AG04450 (cell line): ENCODE data around the gene GAREM1. TPM values are rescaled to one million over a fixed set of nuclear protein-coding genes. Genes with fewer than 3 reads are reported as not detected.

ENCODE experiments used
- CTCF ChIA-PET: fragments of 300-600, 350-600 bp; formaldehyde crosslinking; extraction: SDS; loops from one replicate; lab custom pipeline; 2022; ENCODE audit warnings: antibody characterized with exemption, inconsistent platforms; lab: Charles Lee
- POLR2A ChIA-PET: fragments of 350-600 bp; formaldehyde crosslinking; extraction: SDS; loops from one replicate; lab custom pipeline; 2021; ENCODE audit warnings: antibody characterized with exemption, inconsistent platforms; lab: Yijun Ruan, JAX
- DNase-seq: peaks from one replicate; pipeline ENCODE4 v3.0.0-alpha.2; 2011; ENCODE audit warnings: low read depth, low spot score
- H3K27ac ChIP-seq: one replicate; pipeline ENCODE4 v1.5.1; 2012; ENCODE audit warnings: low read depth, low read length, control low read depth
- H3K27me3 ChIP-seq: one replicate; pipeline ENCODE4 v1.6.0; 2012; ENCODE audit warnings: low read length; ENCODE audit not compliant: control insufficient read depth, insufficient read depth
- H3K4me3 ChIP-seq: 2 replicates; pipeline ENCODE4 v1.5.1; 2011; ENCODE audit warnings: mild to moderate bottlenecking, low read depth, low read length, control low read depth
- H3K9me3 ChIP-seq: 2 replicates; pipeline ENCODE4 v1.5.1; 2012; ENCODE audit warnings: low read length; ENCODE audit not compliant: control insufficient read depth, insufficient read depth
- CTCF ChIP-seq: IDR thresholded peaks from 2 replicates; pipeline ENCODE4 v1.5.1; 2011; ENCODE audit warnings: low read depth, low read length, control low read depth, inconsistent platforms
- polyA plus RNA-seq: library from polyadenylated mRNA; depleted of rRNA; stranded (reverse); fragments of >200 nt; gene quantifications from 2 replicates; pipeline ENCODE4 v1.2.3, GENCODE V29; 2011

Gene GAREM1
- polyA plus RNA-seq, 1 experiment: 3.4 TPM

- H3K4me3 ChIP-seq: no peak overlapping the region
- H3K9me3 ChIP-seq: no peaks in the 10 kb centered on the region
- no peak for DNase-seq
- no peak overlapping the region for H3K27ac ChIP-seq
- no peaks in the 10 kb centered on the region for H3K27me3 ChIP-seq
- CTCF ChIA-PET: interaction anchor here (0.8 to 1.7 kb wide), 2 partner anchors 85 to 97 kb away, joined by 3 to 9 read pairs; partner anchors contain the start of gene GAREM1
- POLR2A ChIA-PET: no interaction called here
- no peak for TF ChIP-seq CTCF
Measured at GRCh38 chr18:32386471-32386870, 84.2 kb downstream of the GAREM1 start.

GRCh38 chr18:32383050-32383819, 87.4 kb downstream of the GAREM1 start:
- H3K4me3 ChIP-seq: no peak overlapping the region
- ChIA-PET CTCF (interaction anchor here (0.8 to 3.3 kb wide), 6 partner anchors 10 to 111 kb away, joined by 3 to 17 read pairs (median 4); partner anchors contain the start of gene GAREM1), POLR2A (no interaction called here)
- no peaks in the 10 kb centered on the region for H3K27me3 ChIP-seq
- no peaks in the 10 kb centered on the region for H3K9me3 ChIP-seq
- no peak for TF ChIP-seq CTCF
- DNase-seq: peak; percentile 83
- H3K27ac ChIP-seq: peak overlapping the region; percentile 40

GRCh38 chr18:32381761-32382160, 88.9 kb downstream of the GAREM1 start:
- no peak overlapping the region for H3K27ac ChIP-seq
- CTCF ChIA-PET: interaction anchor here (1.1 to 3.3 kb wide), 2 partner anchors 92 to 110 kb away, joined by 3 to 17 read pairs; no protein-coding TSS in a partner anchor
- POLR2A ChIA-PET: no interaction called here

GRCh38 chr18:32380559-32380958, 90.1 kb downstream of the GAREM1 start:
- no peak for TF ChIP-seq CTCF
- DNase-seq: no peak
- CTCF ChIA-PET: no interaction called here
- Histone ChIP-seq H3K9me3 (no peaks in the 10 kb centered on the region), H3K27ac (no peak overlapping the region), H3K4me3 (no peak overlapping the region), H3K27me3 (no peaks in the 10 kb centered on the region)
- POLR2A ChIA-PET: no interaction called here

More at GRCh38 chr18:32381761-32382160, 88.9 kb downstream of the GAREM1 start:
- no peak for TF ChIP-seq CTCF
- no peak for DNase-seq
- Histone ChIP-seq H3K9me3 (no peaks in the 10 kb centered on the region), H3K27me3 (no peaks in the 10 kb centered on the region), H3K4me3 (no peak overlapping the region)

GRCh38 chr18:32379891-32380290, 90.8 kb downstream of the GAREM1 start:
- Histone ChIP-seq H3K9me3 (no peaks in the 10 kb centered on the region), H3K27ac (no peak overlapping the region), H3K27me3 (no peaks in the 10 kb centered on the region), H3K4me3 (no peak overlapping the region)
- TF ChIP-seq CTCF: no peak
- CTCF ChIA-PET: interaction anchor here (1.6 kb wide), 1 partner anchor 91 kb away, joined by 4 read pairs; no protein-coding TSS in a partner anchor
- POLR2A ChIA-PET: no interaction called here
- no peak for DNase-seq
